Lower lobe of right lung (tissue), 2 donors: ENCODE measurements around the gene GJC3. TPM values are rescaled to one million over a fixed set of nuclear protein-coding genes. Genes with fewer than 3 reads are reported as not detected.
"Not testable (repeated sequence)": the region's sequence is repeated elsewhere in the genome, so short reads cannot be mapped to it uniquely, and the experiment has no call there.

Experiments
- ATAC-seq, 2 donors: fragments of 200-7000 bp; cut with Tn5 transposase; one replicate each; pipeline ENCODE4 v1.9.1; 2020 to 2022; ENCODE audit warnings: mild to moderate bottlenecking in 2 of 2, moderate library complexity in 2 of 2
- DNase-seq: peaks from one replicate; pipeline ENCODE4 v3.0.0-alpha.2; 2020
- H3K27ac ChIP-seq: fragments of 200-600 bp; one replicate; pipeline ENCODE4 v1.8.0; 2022
- H3K27me3 ChIP-seq: fragments of 200-600 bp; one replicate; pipeline ENCODE4 v1.8.0; 2022; ENCODE audit warnings: low read depth
- H3K36me3 ChIP-seq: fragments of 200-600 bp; one replicate; pipeline ENCODE4 v1.8.0; 2022; ENCODE audit warnings: mild to moderate bottlenecking
- H3K4me1 ChIP-seq: fragments of 200-600 bp; one replicate; pipeline ENCODE4 v1.8.0; 2022
- H3K4me3 ChIP-seq: fragments of 200-600 bp; one replicate; pipeline ENCODE4 v1.8.0; 2022; ENCODE audit warnings: mild to moderate bottlenecking
- H3K9me3 ChIP-seq: fragments of 200-600 bp; one replicate; pipeline ENCODE4 v1.8.0; 2022
- intact Hi-C: fragments of 100-400 bp; cut with DNase I; formaldehyde crosslinking; loops from one replicate; pipeline ENCODE4 v1.11.0; 2022
- total RNA-seq: library from RNA; stranded (reverse); fragmentation: NEBNext Ultra II Directional; extraction: Animal tissue kit (Norgen Biotek cat#: 25700); gene quantifications from one replicate; pipeline ENCODE4 v1.2.1, GENCODE V29; 2021
- TF ChIP-seq, protein P1 (sequence below): fragments of 200-600 bp; IDR thresholded peaks from one replicate; pipeline ENCODE4 v1.8.0; 2022; ENCODE audit warnings: antibody characterized with exemption, mild to moderate bottlenecking
- donor health status: DM: no; HTN: yes; CAD: no; lungs with severe emphysema.

GJC3 gene
- total RNA-seq, 1 donor from 2014 or later: not detected

DNA sequence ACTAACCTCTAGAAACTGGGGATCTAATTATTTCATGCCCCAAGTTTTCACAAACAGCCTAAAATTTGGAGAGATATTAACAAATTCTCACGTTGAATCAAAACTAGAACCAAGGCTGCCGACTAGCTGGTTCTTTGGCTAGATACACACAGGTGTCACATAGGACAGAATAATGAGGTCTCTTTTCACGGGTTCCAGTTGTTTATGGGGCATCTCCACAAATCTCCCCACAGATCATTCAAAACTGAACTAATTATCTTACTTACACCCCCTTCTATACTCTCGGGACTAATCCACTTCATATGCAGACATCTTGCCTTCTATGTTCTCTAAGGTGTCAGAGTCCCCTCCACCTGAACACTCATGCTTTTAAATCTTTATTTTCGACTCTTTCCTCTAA is 36.1 kb downstream of the GJC3 start:
- intact Hi-C loops: no loop called here
- DNase-seq (no peak), ATAC-seq (no peak)
- Histone ChIP-seq H3K36me3 (peaks cover 43% of the 10 kb centered on the region), H3K4me1 (no peaks in the 10 kb centered on the region), H3K27me3 (no peaks in the 10 kb centered on the region), H3K4me3 (no peak overlapping the region), H3K27ac (no peak overlapping the region), H3K9me3 (no peaks in the 10 kb centered on the region)
- TF ChIP-seq, protein P1, sequence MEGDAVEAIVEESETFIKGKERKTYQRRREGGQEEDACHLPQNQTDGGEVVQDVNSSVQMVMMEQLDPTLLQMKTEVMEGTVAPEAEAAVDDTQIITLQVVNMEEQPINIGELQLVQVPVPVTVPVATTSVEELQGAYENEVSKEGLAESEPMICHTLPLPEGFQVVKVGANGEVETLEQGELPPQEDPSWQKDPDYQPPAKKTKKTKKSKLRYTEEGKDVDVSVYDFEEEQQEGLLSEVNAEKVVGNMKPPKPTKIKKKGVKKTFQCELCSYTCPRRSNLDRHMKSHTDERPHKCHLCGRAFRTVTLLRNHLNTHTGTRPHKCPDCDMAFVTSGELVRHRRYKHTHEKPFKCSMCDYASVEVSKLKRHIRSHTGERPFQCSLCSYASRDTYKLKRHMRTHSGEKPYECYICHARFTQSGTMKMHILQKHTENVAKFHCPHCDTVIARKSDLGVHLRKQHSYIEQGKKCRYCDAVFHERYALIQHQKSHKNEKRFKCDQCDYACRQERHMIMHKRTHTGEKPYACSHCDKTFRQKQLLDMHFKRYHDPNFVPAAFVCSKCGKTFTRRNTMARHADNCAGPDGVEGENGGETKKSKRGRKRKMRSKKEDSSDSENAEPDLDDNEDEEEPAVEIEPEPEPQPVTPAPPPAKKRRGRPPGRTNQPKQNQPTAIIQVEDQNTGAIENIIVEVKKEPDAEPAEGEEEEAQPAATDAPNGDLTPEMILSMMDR: no peak

DNA sequence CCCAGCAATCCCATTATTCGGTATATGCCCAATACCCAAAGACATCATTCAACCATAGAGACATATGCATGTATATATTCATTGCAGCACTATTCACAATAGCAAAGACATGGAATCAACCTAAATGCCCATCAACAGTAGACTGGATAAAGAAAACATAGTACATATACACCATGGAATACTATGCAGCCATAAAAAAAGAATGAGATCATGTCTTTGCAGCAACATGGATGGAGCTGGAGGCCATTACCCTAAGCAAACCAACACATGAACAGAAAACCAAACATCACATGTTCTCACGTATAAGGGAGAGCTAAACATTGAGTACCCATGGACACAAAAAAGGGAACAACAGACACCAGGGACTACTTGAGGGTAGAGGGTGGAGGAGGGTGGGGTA is 39.1 kb downstream of the GJC3 start:
- H3K27me3 ChIP-seq, DNase-seq, ATAC-seq, intact Hi-C loops, H3K4me3 ChIP-seq, H3K9me3 ChIP-seq, H3K27ac ChIP-seq, H3K4me1 ChIP-seq: not testable (repeated sequence)
- peaks cover 37% of the 10 kb centered on the region for H3K36me3 ChIP-seq

DNA sequence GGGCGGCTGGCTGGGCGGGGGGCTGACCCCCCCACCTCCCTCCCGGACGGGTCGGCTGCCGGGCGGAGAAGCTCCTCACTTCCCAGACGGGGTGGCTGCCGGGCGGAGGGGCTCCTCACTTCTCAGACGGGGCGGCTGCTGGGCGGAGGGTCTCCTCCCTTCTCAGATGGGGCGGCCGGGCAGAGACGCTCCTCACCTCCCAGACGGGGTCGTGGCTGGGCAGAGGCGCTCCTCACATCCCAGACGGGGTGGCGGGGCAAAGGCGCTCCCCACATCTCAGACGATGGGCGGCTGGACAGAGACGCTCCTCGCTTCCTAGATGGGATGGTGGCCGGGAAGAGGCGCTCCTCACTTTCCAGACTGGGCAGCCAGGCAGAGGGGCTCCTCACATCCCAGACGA is 41.1 kb downstream of the GJC3 start:
- H3K27me3 ChIP-seq, H3K27ac ChIP-seq, H3K4me1 ChIP-seq, H3K4me3 ChIP-seq, intact Hi-C loops, H3K9me3 ChIP-seq, ATAC-seq, DNase-seq: not testable (repeated sequence)
- peaks cover 37% of the 10 kb centered on the region for H3K36me3 ChIP-seq

DNA sequence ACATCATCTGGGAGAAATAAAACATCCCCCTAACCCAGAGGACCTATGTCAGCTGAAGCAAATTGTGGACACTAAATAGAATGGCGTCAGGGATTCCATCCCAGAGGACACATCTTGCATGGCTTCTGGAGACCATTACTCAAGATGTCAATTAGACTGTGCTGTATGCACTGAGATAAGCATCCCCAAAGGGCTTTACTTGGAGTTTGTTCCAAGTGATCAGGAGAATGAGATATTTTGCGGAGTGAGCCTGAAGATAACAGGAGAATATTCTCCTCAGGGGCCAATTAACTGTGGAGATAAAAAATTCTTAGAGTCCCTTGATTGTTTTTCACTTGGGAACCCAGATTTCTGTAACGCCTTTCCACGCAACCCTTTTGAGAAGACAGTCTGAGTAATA is 48.0 kb downstream of the GJC3 start:
- H3K36me3 ChIP-seq: no peaks in the 10 kb centered on the region
- H3K27me3 ChIP-seq: no peaks in the 10 kb centered on the region
- DNase-seq: no peak
- H3K4me1 ChIP-seq: no peaks in the 10 kb centered on the region
- no peak for ATAC-seq
- no peak overlapping the region for H3K27ac ChIP-seq
- no peaks in the 10 kb centered on the region for H3K9me3 ChIP-seq
- no peak overlapping the region for H3K4me3 ChIP-seq
- TF ChIP-seq, protein P1: no peak
- intact Hi-C loops: no loop called here

DNA sequence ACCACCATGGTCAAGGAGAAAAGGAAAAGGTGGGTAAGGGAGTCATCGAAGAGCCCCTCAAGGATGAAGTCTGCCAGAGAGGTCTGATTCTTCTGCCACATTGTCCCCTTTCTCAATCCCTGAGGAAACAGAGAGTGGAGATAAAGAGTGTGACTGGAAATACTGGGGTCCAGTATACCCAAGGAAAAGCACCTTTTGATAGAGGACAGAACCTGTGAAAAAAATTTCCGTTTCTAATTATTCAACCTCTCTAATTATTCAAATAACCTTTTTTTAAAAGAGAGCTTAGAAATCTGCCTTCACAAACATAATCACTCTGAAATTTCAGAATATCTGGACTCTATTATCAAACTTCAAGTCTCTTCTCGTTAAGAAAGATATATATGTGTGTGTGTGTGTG is 52.5 kb downstream of the GJC3 start, which contains the start of gene OR2AE1:
Gene OR2AE1 (minus strand): TSS at position 101 of the 400 bp plus-strand sequence. CDS start 0 bp downstream, at position 101.
- H3K4me1 ChIP-seq: no peaks in the 10 kb centered on the region
- no peak within 1 kb of the TSS for H3K27ac ChIP-seq
- TF ChIP-seq, protein P1: no peak
- no peaks in the 10 kb centered on the region for H3K36me3 ChIP-seq
- H3K9me3 ChIP-seq: no peaks in the 10 kb centered on the region
- no peak for ATAC-seq
- no peak within 1 kb of the TSS for H3K4me3 ChIP-seq
- H3K27me3 ChIP-seq: no peaks in the 10 kb centered on the region
- no peak for DNase-seq
- intact Hi-C loops: no loop called here

DNA sequence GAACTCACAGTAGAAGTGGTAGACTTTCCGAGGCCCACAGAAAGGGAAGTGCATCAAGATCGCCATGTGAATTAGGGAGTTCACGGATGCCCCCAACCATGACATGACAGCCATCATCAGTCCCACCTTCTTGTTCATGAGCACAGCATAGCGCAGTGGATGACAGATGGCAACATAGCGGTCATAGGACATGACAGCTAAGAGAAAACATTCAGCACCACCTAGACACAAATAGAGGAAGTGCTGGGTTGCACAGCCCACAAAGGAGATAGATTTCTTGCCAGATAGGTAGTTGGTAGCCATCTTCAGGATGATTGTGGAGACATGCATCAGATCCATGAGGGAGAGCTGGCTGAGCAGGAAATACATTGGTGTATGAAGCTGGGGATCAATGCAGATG is 52.9 kb downstream of the GJC3 start:
- H3K4me1 ChIP-seq: no peaks in the 10 kb centered on the region
- no peak for ATAC-seq

More for the DNA sequence above, 52.9 kb downstream of the GJC3 start:
- Histone ChIP-seq H3K27me3 (no peaks in the 10 kb centered on the region), H3K36me3 (no peaks in the 10 kb centered on the region), H3K9me3 (no peaks in the 10 kb centered on the region), H3K27ac (no peak overlapping the region), H3K4me3 (no peak overlapping the region)
- DNase-seq: no peak
- TF ChIP-seq, protein P1: no peak
- intact Hi-C loops: no loop called here

Other genes with a start within 250 kb of the GJC3 start
- gene CYP3A5, start 249.6 kb downstream of the GJC3 start, total RNA-seq: 15.5 TPM
- gene CYP3A7, start 194.4 kb downstream of the GJC3 start, total RNA-seq: 0.21 TPM
- gene CYP3A4, start 145.4 kb downstream of the GJC3 start, total RNA-seq: not detected
- gene CYP3A43, start 101.6 kb downstream of the GJC3 start, total RNA-seq: not detected
- 0.71 TPM for gene OR2AE1, start 52.6 kb downstream of the GJC3 start, total RNA-seq
- 39.0 TPM for gene TRIM4, start 10.1 kb downstream of the GJC3 start, total RNA-seq
- gene AZGP1, start 46.4 kb upstream of the GJC3 start, total RNA-seq: 31.8 TPM
- gene ZKSCAN1, start 86.0 kb upstream of the GJC3 start, total RNA-seq: 59.6 TPM
- gene ZSCAN21, start 120.2 kb upstream of the GJC3 start, total RNA-seq: 8.4 TPM
- gene ZNF3, start 152.1 kb upstream of the GJC3 start, total RNA-seq: 23.0 TPM
- 70.6 TPM for gene COPS6, start 159.3 kb upstream of the GJC3 start, total RNA-seq
- gene MCM7, start 171.8 kb upstream of the GJC3 start, total RNA-seq: 48.0 TPM
- gene AP4M1, start 172.0 kb upstream of the GJC3 start, total RNA-seq: 16.5 TPM
- 39.4 TPM for gene TAF6, start 189.7 kb upstream of the GJC3 start, total RNA-seq
- gene CNPY4, start 190.0 kb upstream of the GJC3 start, total RNA-seq: 10.5 TPM
- gene MBLAC1, start 197.3 kb upstream of the GJC3 start, total RNA-seq: 2.7 TPM
- gene LAMTOR4, start 219.3 kb upstream of the GJC3 start, total RNA-seq: 131 TPM
- gene TRAPPC14, start 229.1 kb upstream of the GJC3 start, total RNA-seq: 24.3 TPM
- gene GAL3ST4, start 239.0 kb upstream of the GJC3 start, total RNA-seq: 5.3 TPM
- 0.77 TPM for gene GPC2, start 247.8 kb upstream of the GJC3 start, total RNA-seq
- 4.1 TPM for gene STAG3, start 248.3 kb upstream of the GJC3 start, total RNA-seq